Activated CD8-positive, alpha-beta T cell treated with anti-CD3 and anti-CD28 coated beads, Interleukin-2, amount 10 ng/mL, durations not matched to agents 7 days and 5 days (primary cell): ENCODE data around the gene RAB22A. TPM values are rescaled to one million over a fixed set of nuclear protein-coding genes. Genes with fewer than 3 reads are reported as not detected.
A peak's percentile ranks its signal among the peaks of the same experiment; 100 is the strongest.
"Not testable (repeated sequence)": the region's sequence is repeated elsewhere in the genome, so short reads cannot be mapped to it uniquely, and the experiment has no call there.

Experiments
- ATAC-seq: fragments of 150-1000 bp; cut with Tn5 transposase; one replicate; pipeline ENCODE4 v1.10.0; 2021; ENCODE audit warnings: moderate library complexity
- CTCF ChIA-PET: fragments of 350-600 bp; sonication (Branson Sonifier 250); formaldehyde crosslinking; loops from one replicate; lab custom pipeline; 2021; ENCODE audit warnings: antibody characterized with exemption; lab: Charles Lee
- POLR2A ChIA-PET: fragments of 350-600 bp; sonication (Branson Sonifier 250); formaldehyde crosslinking; loops from one replicate; lab custom pipeline; 2021; ENCODE audit warnings: antibody characterized with exemption; lab: Charles Lee
- DNase-seq: peaks from one replicate; pipeline ENCODE4 v3.0.0-alpha.2; 2020
- H3K27ac Mint-ChIP-seq: one replicate; pipeline ENCODE4 v1.8.0; 2021; ENCODE audit warnings: mild to moderate bottlenecking, mixed read lengths
- H3K27me3 Mint-ChIP-seq: one replicate; pipeline ENCODE4 v1.8.0; 2021; ENCODE audit warnings: low read depth, mixed read lengths
- H3K36me3 Mint-ChIP-seq: one replicate; pipeline ENCODE4 v1.8.0; 2021; ENCODE audit warnings: low read depth, mixed read lengths
- H3K4me1 Mint-ChIP-seq: one replicate; pipeline ENCODE4 v1.8.0; 2021; ENCODE audit warnings: low read depth, mixed read lengths
- H3K4me3 Mint-ChIP-seq: one replicate; pipeline ENCODE4 v1.8.0; 2021; ENCODE audit warnings: mild to moderate bottlenecking, mixed read lengths
- H3K9me3 Mint-ChIP-seq: one replicate; pipeline ENCODE4 v1.8.0; 2022; ENCODE audit warnings: mixed read lengths; ENCODE audit not compliant: insufficient read depth
- total RNA-seq, 2 experiments: library from RNA; stranded (reverse); gene quantifications; one replicate each; pipeline ENCODE4 v1.2.3, GENCODE V29; 2021

RAB22A gene
- total RNA-seq, 2 experiments from 2014 or later, result 16.0 to 17.3 TPM

DNA sequence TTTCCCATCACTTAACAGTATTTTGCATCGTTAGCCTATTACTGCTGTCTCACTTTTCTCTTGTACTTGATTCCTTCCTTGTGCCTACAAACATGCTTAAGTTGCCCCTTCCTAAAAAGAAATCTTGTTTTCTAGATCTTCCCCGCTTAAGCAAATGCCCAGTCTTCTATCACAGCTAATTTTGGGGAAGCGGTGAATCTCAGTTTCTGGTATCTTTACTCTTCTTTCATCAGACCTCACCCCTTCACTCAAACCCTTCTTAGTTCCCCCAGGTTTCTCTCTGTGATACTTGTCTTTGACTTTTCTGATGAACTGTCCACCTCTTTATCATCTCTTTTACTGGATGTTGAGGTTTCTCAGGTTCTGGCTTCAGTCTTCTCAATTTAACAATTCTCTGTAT lies 93.8 kb downstream of the RAB22A start:
- peaks cover 11% of the 10 kb centered on the region for H3K36me3 Mint-ChIP-seq
- POLR2A ChIA-PET, result no interaction called here
- H3K4me1 Mint-ChIP-seq, result peaks cover 27% of the 10 kb centered on the region
- CTCF ChIA-PET, result no interaction called here
- DNase-seq (no peak), ATAC-seq (no peak)
- no peaks in the 10 kb centered on the region for H3K27me3 Mint-ChIP-seq
- H3K27ac Mint-ChIP-seq, result no peak overlapping the region
- no peaks in the 10 kb centered on the region for H3K9me3 Mint-ChIP-seq
- H3K4me3 Mint-ChIP-seq, result no peak overlapping the region

DNA sequence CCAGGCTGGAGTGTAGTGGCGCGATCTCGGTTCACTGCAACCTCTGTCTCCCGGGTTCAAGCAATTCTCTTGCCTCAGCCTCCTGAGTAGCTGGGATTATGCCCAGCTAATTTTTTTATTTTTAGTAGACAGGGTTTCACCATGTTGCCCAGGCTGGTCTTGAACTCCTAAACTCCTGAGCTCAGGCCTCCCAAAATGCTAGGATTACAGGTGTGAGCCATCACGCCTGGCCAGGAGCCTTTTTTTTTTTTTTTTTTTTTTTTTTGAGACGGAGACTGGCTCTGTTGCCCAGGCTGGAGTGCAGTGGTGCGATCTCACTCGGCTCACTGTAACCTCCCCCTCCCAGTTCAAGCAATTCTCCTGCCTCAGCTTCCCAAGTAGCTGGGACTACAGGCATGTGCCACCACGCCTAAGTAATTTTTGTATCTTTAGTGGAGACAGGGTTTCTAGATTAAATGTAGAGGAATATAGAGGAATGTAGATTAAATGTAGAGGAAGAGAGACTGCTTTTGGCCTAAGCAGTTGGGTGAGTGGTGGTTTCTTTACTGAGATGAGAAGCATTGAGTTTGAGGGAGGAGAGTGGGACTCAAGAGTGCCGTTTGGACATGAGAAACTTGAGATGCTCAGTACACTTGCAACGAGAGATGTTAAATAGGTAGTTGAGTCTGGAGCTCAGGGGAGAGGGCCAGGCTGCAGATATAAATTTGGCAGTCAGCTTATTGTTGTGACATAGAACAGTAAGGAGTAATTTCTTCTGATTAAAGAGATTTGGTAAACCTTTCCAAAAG lies 96.2 kb downstream of the RAB22A start:
- no peaks in the 10 kb centered on the region for H3K9me3 Mint-ChIP-seq
- CTCF ChIA-PET, result interaction anchor here (1.7 kb wide), 1 partner anchor 168 kb away, joined by 5 read pairs; no protein-coding TSS in a partner anchor
- no peaks in the 10 kb centered on the region for H3K27me3 Mint-ChIP-seq
- H3K4me1 Mint-ChIP-seq, result peaks cover 27% of the 10 kb centered on the region
- H3K27ac Mint-ChIP-seq, result no peak overlapping the region
- POLR2A ChIA-PET, result interaction anchor here (1.3 kb wide), 1 partner anchor 17 kb away, joined by 4 read pairs; the partner anchor contains the start of gene VAPB
- DNase-seq (no peak), ATAC-seq (no peak)
- H3K4me3 Mint-ChIP-seq, result no peak overlapping the region
- H3K36me3 Mint-ChIP-seq, result peaks cover 4% of the 10 kb centered on the region

DNA sequence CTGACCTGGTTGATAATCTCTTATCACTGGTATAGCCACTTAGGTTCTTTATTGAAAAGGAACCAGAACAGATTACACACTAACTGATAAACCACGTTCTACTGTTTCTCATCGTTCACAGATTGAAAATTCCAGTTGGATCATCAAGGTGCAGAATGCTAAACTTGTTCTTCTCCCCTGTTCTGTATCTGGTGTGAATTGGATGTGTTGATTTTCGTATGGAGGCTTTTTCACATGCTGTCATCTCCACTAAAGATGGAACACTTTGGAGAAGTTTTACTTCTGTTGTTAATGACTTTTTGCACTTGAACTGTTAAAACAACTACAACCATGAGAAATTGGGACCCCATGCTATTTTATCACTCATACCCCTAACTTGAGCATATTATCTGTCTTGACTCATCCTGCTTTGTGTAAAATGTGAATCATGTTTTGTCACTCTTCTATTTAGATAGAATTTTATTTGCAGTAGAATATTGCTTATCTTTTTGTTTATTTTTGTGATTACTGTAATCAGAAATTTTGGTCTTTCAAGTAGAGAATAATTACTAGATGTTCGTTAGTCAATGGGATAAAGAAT lies 97.0 kb downstream of the RAB22A start:
- Mint-ChIP-seq H3K9me3 (no peaks in the 10 kb centered on the region), H3K4me1 (peaks cover 25% of the 10 kb centered on the region), H3K4me3 (no peak overlapping the region), H3K36me3 (peaks cover 9% of the 10 kb centered on the region), H3K27ac (no peak overlapping the region), H3K27me3 (no peaks in the 10 kb centered on the region)
- ATAC-seq, result no peak
- ChIA-PET CTCF (interaction anchor here (1.0 kb wide), 1 partner anchor 41 kb away, joined by 3 read pairs; no protein-coding TSS in a partner anchor), POLR2A (no interaction called here)
- no peak for DNase-seq

DNA sequence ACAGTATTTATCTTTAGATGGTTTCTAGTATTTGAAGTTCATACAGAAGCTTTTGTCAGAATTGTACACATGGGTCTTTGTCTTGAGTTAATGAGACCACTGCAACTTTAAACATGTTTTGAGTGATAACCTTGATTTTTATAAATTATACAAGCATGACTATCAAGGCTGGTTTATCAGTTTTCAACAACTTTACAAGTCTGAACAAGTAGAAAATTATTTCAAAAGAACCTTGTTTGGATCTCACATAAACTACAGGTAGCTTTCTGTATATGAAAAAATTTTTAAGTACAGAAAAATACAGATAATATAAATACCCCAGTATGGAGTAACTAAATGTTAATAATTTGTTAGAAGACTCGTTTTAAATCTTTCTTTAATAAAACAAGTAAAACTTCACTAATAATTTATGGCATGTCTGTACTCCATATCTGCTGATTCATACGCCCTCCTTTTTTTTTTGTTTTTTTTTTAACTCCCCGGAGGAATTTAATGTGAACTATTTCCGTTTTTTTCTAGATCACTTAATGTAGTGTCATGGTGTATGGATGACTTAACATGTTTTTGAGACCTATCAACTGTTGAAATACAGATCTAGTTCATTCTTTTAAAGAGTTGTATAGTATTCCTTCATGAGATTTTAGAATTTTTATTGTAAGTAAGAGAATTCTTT lies 97.8 kb downstream of the RAB22A start:
- Mint-ChIP-seq H3K9me3 (no peaks in the 10 kb centered on the region), H3K4me1 (peaks cover 25% of the 10 kb centered on the region), H3K27me3 (no peaks in the 10 kb centered on the region), H3K36me3 (peaks cover 12% of the 10 kb centered on the region), H3K4me3 (no peak overlapping the region), H3K27ac (no peak overlapping the region)
- ATAC-seq (no peak), DNase-seq (no peak)
- ChIA-PET CTCF (interaction anchor here (1.0 kb wide), 1 partner anchor 40 kb away, joined by 3 read pairs; no protein-coding TSS in a partner anchor), POLR2A (interaction anchor here (1.3 kb wide), 1 partner anchor 19 kb away, joined by 3 read pairs; the partner anchor contains the start of gene VAPB)

DNA sequence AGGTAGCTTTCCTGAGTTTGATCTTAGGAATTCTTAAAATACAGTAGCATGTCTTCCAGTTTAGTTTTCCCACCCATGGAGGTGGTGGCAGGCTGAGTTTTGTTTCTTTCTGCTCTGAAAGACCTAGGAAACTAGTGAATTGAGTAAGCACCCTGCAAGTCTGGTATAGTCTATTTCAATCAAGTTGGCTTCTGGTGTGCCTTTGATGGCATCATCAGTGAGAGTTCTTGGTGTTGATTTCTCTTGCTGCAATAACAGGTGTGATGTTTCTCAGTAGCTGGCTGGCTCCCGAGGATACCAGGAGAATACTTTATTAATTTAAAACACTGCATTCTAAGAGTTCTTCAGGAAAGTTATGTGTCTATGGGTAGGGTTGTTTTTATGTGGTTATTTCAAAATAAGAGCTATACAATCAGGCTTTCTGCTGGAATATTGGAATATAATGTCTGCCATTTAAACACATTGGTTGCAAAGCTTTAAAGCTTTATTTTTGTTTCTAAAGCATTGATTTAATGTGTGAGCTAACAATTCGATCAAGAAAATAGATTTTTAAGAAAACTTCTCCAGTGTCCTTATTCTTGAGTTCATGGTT lies 98.5 kb downstream of the RAB22A start:
- Mint-ChIP-seq H3K9me3 (no peaks in the 10 kb centered on the region), H3K4me3 (no peak overlapping the region), H3K36me3 (peaks cover 12% of the 10 kb centered on the region), H3K27ac (peak overlapping the region; percentile 37), H3K27me3 (no peaks in the 10 kb centered on the region), H3K4me1 (peaks cover 25% of the 10 kb centered on the region)
- ATAC-seq (peak; percentile 49), DNase-seq (no peak)
- CTCF ChIA-PET, result interaction anchor here (0.6 kb wide), 1 partner anchor 174 kb away, joined by 3 read pairs; no protein-coding TSS in a partner anchor
- POLR2A ChIA-PET, result interaction anchor here (1.3 kb wide), 1 partner anchor 19 kb away, joined by 3 read pairs; the partner anchor contains the start of gene VAPB

DNA sequence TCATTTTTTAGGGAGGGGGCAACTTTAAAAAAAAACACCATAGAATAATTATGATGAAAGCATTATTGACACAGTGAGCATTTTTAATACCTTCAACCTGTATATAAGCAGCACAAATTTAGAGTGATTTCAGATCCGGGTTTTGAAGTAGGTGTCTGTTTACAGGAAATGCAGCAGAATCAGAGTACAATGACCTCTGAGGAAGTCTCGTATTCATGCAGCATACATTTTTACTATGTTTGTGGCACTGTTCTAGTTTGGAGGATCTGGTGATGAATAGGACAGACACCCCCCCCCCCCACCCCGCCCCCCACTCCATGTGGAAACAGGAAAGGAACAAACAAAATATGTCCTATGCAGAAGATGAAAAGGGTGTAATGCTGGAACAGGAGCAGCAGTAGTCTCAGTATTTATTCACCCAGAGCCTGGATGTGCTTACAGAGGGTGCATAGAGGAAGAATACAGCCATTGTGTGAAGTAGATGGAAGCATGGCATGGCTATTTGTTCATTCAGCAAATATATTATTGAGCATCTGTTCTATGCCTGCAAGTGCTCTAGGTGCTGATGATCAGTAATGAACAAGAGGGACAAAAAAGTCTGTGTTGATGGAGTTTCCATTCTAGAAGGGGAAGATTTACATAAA lies 99.2 kb downstream of the RAB22A start:
- Mint-ChIP-seq H3K36me3 (peaks cover 12% of the 10 kb centered on the region), H3K4me3 (no peak overlapping the region), H3K4me1 (peaks cover 25% of the 10 kb centered on the region), H3K9me3 (no peaks in the 10 kb centered on the region), H3K27me3 (no peaks in the 10 kb centered on the region), H3K27ac (peak overlapping the region; percentile 37)
- no peak for DNase-seq
- no peak for ATAC-seq
- ChIA-PET POLR2A (interaction anchor here (1.3 kb wide), 1 partner anchor 20 kb away, joined by 3 read pairs; the partner anchor contains the start of gene VAPB), CTCF (interaction anchor here (0.6 kb wide), 1 partner anchor 174 kb away, joined by 3 read pairs; no protein-coding TSS in a partner anchor)

DNA sequence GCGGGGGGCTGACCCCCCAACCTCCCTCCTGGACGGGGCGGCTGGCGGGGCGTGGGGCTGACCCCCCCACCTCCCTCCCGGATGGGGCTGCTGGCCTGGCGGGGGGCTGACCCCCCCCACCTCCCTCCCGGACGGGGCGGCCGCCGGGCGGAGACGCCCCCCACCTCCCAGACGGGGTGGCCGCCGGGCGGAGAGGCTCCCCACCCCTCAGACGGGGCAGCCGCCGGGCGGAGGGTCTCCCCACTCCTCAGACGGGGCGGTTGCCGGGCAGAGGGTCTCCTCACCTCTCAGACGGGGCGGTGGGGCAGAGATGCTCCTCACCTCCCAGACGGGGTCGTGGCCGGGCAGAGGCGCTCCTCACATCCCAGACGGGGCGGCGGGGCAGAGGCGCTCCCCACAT lies 104.7 kb downstream of the RAB22A start:
- H3K4me3 Mint-ChIP-seq, DNase-seq, CTCF ChIA-PET, ATAC-seq, H3K9me3 Mint-ChIP-seq, H3K27ac Mint-ChIP-seq, POLR2A ChIA-PET, H3K27me3 Mint-ChIP-seq: not testable (repeated sequence)
- Mint-ChIP-seq H3K4me1 (peaks cover 32% of the 10 kb centered on the region), H3K36me3 (peaks cover 40% of the 10 kb centered on the region)

DNA sequence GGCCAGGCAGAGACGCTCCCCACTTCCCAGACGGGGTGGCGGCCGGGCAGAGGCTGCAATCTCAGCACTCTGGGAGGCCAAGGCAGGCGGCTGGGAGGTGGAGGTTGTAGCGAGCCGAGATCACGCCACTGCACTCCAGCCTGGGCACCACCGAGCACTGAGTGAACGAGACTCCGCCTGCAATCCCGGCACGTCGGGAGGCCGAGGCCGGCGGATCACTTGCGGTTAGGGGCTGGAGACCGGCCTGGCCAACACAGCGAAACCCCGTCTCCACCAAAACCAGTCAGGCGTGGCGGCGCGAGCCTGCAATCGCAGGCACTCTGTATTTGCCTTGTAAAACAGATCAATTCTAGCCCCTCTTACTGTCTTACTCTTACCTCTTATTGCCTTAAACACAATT lies 105.3 kb downstream of the RAB22A start:
- H3K4me3 Mint-ChIP-seq, H3K9me3 Mint-ChIP-seq, ATAC-seq, H3K27me3 Mint-ChIP-seq, H3K27ac Mint-ChIP-seq, CTCF ChIA-PET, POLR2A ChIA-PET, DNase-seq: not testable (repeated sequence)
- Mint-ChIP-seq H3K4me1 (peaks cover 27% of the 10 kb centered on the region), H3K36me3 (peaks cover 46% of the 10 kb centered on the region)

DNA sequence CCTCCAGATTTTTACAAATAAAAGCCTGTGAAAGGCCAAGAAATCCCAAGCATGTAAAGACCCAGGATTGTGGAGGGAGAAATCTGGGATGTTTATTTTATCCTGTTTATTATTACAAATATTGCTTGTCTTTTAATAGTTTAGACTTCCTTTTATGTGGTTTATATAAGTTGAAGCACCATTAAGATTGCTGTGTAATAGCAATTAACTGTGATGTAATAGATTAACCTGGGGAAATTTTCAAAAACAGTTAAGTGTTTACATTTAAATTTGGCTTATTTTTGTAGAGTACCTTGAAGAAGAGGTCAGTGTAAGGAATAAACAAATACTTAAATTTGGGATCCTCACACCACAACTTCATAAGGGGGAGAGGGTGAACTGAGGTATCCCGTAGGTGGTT lies 106.5 kb downstream of the RAB22A start:
- Mint-ChIP-seq H3K4me3 (no peak overlapping the region), H3K27me3 (no peaks in the 10 kb centered on the region), H3K36me3 (peaks cover 52% of the 10 kb centered on the region), H3K9me3 (no peaks in the 10 kb centered on the region), H3K27ac (no peak overlapping the region), H3K4me1 (peaks cover 25% of the 10 kb centered on the region)
- DNase-seq (no peak), ATAC-seq (no peak)
- ChIA-PET POLR2A (no interaction called here), CTCF (no interaction called here)

DNA sequence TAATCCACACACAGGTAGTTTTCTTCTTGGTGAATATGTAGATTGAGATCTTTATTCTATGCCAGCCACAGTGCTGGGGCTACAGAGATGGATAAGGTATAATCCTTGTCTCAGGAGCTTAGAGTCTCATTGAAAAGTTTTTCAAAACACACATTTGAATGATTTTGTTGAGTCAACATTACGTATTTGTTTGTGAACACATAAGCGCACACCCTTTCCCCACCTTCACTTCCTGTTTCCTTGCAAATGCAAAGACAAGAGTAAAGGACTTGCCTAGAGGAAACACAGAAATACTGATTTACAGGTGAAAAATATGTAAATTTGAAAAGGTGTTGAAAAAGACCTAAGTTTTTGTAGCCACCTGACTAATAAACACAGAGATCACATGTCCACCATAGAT lies 107.3 kb downstream of the RAB22A start:
- peaks cover 55% of the 10 kb centered on the region for H3K36me3 Mint-ChIP-seq
- no peak for DNase-seq
- CTCF ChIA-PET, result no interaction called here
- H3K4me1 Mint-ChIP-seq, result peaks cover 25% of the 10 kb centered on the region
- H3K4me3 Mint-ChIP-seq, result no peak overlapping the region
- no peaks in the 10 kb centered on the region for H3K27me3 Mint-ChIP-seq
- POLR2A ChIA-PET, result no interaction called here
- no peak for ATAC-seq
- H3K27ac Mint-ChIP-seq, result peak overlapping the region; percentile 28
- H3K9me3 Mint-ChIP-seq, result no peaks in the 10 kb centered on the region
